ENCODE measurements around the gene SLC6A12. TPM values are rescaled to one million over a fixed set of nuclear protein-coding genes. Genes with fewer than 3 reads are reported as not detected.

SLC6A12 gene
- total RNA-seq, result under 1 TPM in 1 of 5 donors, not detected in 4; 0.85 TPM
- total RNA-seq (2013), result not detected
- 0 to 1.6 (median 0.13) reads per million in 29 experiments for total RNA-seq

- Histone ChIP-seq H3K9me3 (no peaks in the 10 kb centered on the region), H3K4me3 (ENCODE audit: control insufficient read depth in 1 of 2, extremely low read depth in 1 of 2, low read length in 1 of 2) (no peak within 1 kb of the TSS), H3K27ac (ENCODE audit: low read length) (no peak within 1 kb of the TSS), H3K4me1 (ENCODE audit: control insufficient read depth in 1 of 2, extremely low read depth in 1 of 2, insufficient read depth in 2 of 2, low read length in 2 of 2) (no peaks in the 10 kb centered on the region), H3K36me3 (ENCODE audit: control insufficient read depth in 2 of 2, extremely low read depth in 1 of 2, insufficient read depth in 1 of 2, low read length in 1 of 2) (no peaks in the 10 kb centered on the region), H3K27me3 (replicated peaks in 1 of 2; ENCODE audit: control insufficient read depth in 2 of 2, extremely low read depth in 1 of 2, insufficient read depth in 2 of 2, low read length in 1 of 2) (peaks cover 0 to 53% of the 10 kb centered on the region in 2 experiments)
- POLR2A ChIA-PET, result no interaction called here
- no peaks in the 10 kb centered on the region for H3K9me3 Mint-ChIP-seq
- CTCF ChIA-PET, result no interaction called here
- no peaks in the 10 kb centered on the region for H3K36me3 Mint-ChIP-seq
- no peak within 1 kb of the TSS for H3K27ac Mint-ChIP-seq
- WGBS (ENCODE audit: insufficient coverage), result 45% methylated on average over 7 of the region's 14 CpGs
- peaks cover 39 to 59% of the 10 kb centered on the region in 2 donors for H3K27me3 Mint-ChIP-seq
- peaks cover 0 to 2% (median 0%) of the 10 kb centered on the region in 3 donors for H3K4me1 Mint-ChIP-seq
- no peak for ATAC-seq (replicated peaks in 1 of 4)
- no peak within 1 kb of the TSS for H3K4me3 Mint-ChIP-seq
- no peak for DNase-seq
These were observed at the start of gene SLC6A12 for GRCh38 chr12:214003-214741. SLC6A12 (minus strand) TSS chr12:214157; CDS start chr12:209986, 4,171 bp downstream.

- H3K4me1 Mint-ChIP-seq, result peaks cover 12 to 19% (median 19%) of the 10 kb centered on the region in 3 donors
- H3K27ac Mint-ChIP-seq, result no peak overlapping the region
- no peak for DNase-seq
- ChIA-PET POLR2A (no interaction called here), CTCF (no interaction called here)
- H3K9me3 Mint-ChIP-seq, result no peaks in the 10 kb centered on the region
- Histone ChIP-seq H3K9me3 (no peaks in the 10 kb centered on the region), H3K4me1 (ENCODE audit: control insufficient read depth in 1 of 2, extremely low read depth in 1 of 2, insufficient read depth in 2 of 2, low read length in 2 of 2) (peaks cover 3 to 4% of the 10 kb centered on the region in 2 experiments), H3K4me3 (ENCODE audit: control insufficient read depth in 1 of 2, extremely low read depth in 1 of 2, low read length in 1 of 2) (no peak overlapping the region), H3K27ac (ENCODE audit: low read length) (no peak overlapping the region), H3K27me3 (replicated peaks in 1 of 2; ENCODE audit: control insufficient read depth in 2 of 2, extremely low read depth in 1 of 2, insufficient read depth in 2 of 2, low read length in 1 of 2) (peaks cover 0 to 5% of the 10 kb centered on the region in 2 experiments), H3K36me3 (ENCODE audit: control insufficient read depth in 2 of 2, extremely low read depth in 1 of 2, insufficient read depth in 1 of 2, low read length in 1 of 2) (no peaks in the 10 kb centered on the region)
- ATAC-seq (replicated peaks in 1 of 4), result no peak
- H3K36me3 Mint-ChIP-seq, result peaks cover 3% of the 10 kb centered on the region
- peaks cover under 1 to 13% of the 10 kb centered on the region in 2 donors for H3K27me3 Mint-ChIP-seq
- no peak overlapping the region for H3K4me3 Mint-ChIP-seq
- 96% methylated on average over 9 of the region's 9 CpGs for WGBS (ENCODE audit: insufficient coverage)
These were observed 49.6 kb upstream of the SLC6A12 start for GRCh38 chr12:263574-263973.

- H3K27me3 ChIP-seq (replicated peaks in 1 of 2; ENCODE audit: control insufficient read depth in 2 of 2, extremely low read depth in 1 of 2, insufficient read depth in 2 of 2, low read length in 1 of 2), result peaks cover 2 to 11% of the 10 kb centered on the region in 2 experiments
- Mint-ChIP-seq H3K27me3 (peaks cover 9 to 21% of the 10 kb centered on the region in 2 donors), H3K27ac (no peak within 1 kb of the TSS), H3K9me3 (no peaks in the 10 kb centered on the region), H3K36me3 (peaks cover 3% of the 10 kb centered on the region), H3K4me3 (no peak within 1 kb of the TSS), H3K4me1 (peaks cover 12 to 19% (median 19%) of the 10 kb centered on the region in 3 donors)
- H3K4me1 ChIP-seq (ENCODE audit: control insufficient read depth in 1 of 2, extremely low read depth in 1 of 2, insufficient read depth in 2 of 2, low read length in 2 of 2), result peaks cover 3 to 4% of the 10 kb centered on the region in 2 experiments
- H3K9me3 ChIP-seq, result no peaks in the 10 kb centered on the region
- no CpG with 5 or more reads among the region's 7 CpGs for WGBS (ENCODE audit: insufficient coverage)
- POLR2A ChIA-PET, result no interaction called here
- no peaks in the 10 kb centered on the region for H3K36me3 ChIP-seq (ENCODE audit: control insufficient read depth in 2 of 2, extremely low read depth in 1 of 2, insufficient read depth in 1 of 2, low read length in 1 of 2)
- CTCF ChIA-PET, result interaction anchor here in 1 of 2 donors (0.6 kb wide), 1 partner anchor 1051 kb away, joined by 3 read pairs; no protein-coding TSS in a partner anchor
- ATAC-seq (replicated peaks in 1 of 4) (no peak), DNase-seq (no peak)
- H3K4me3 ChIP-seq (ENCODE audit: control insufficient read depth in 1 of 2, extremely low read depth in 1 of 2, low read length in 1 of 2), result no peak within 1 kb of the TSS
- no peak within 1 kb of the TSS for H3K27ac ChIP-seq (ENCODE audit: low read length)
These were observed 48.9 kb upstream of the SLC6A12 start, which contains the start of gene SLC6A13 for GRCh38 chr12:262817-263216. SLC6A13 (minus strand) TSS chr12:262836; CDS start chr12:260052, 2,784 bp downstream.

GRCh38 chr12:262113-262512 is 48.2 kb upstream of the SLC6A12 start:
- peaks cover 3 to 4% of the 10 kb centered on the region in 2 experiments for H3K4me1 ChIP-seq (ENCODE audit: control insufficient read depth in 1 of 2, extremely low read depth in 1 of 2, insufficient read depth in 2 of 2, low read length in 2 of 2)
- POLR2A ChIA-PET, result no interaction called here
- H3K27ac Mint-ChIP-seq, result no peak overlapping the region
- no peaks in the 10 kb centered on the region for H3K36me3 ChIP-seq (ENCODE audit: control insufficient read depth in 2 of 2, extremely low read depth in 1 of 2, insufficient read depth in 1 of 2, low read length in 1 of 2)
- no peak overlapping the region for H3K4me3 ChIP-seq (ENCODE audit: control insufficient read depth in 1 of 2, extremely low read depth in 1 of 2, low read length in 1 of 2)
- H3K27me3 ChIP-seq (replicated peaks in 1 of 2; ENCODE audit: control insufficient read depth in 2 of 2, extremely low read depth in 1 of 2, insufficient read depth in 2 of 2, low read length in 1 of 2), result peaks cover 2 to 18% of the 10 kb centered on the region in 2 experiments
- H3K4me1 Mint-ChIP-seq, result peaks cover 12 to 19% (median 19%) of the 10 kb centered on the region in 3 donors
- H3K4me3 Mint-ChIP-seq, result no peak overlapping the region
- no peaks in the 10 kb centered on the region for H3K9me3 ChIP-seq
- ATAC-seq (replicated peaks in 1 of 4), result no peak
- peaks cover 11 to 28% of the 10 kb centered on the region in 2 donors for H3K27me3 Mint-ChIP-seq
- no peak for DNase-seq
- H3K36me3 Mint-ChIP-seq, result peaks cover 3% of the 10 kb centered on the region
- CTCF ChIA-PET, result no interaction called here
- no peak overlapping the region for H3K27ac ChIP-seq (ENCODE audit: low read length)
- H3K9me3 Mint-ChIP-seq, result no peaks in the 10 kb centered on the region

- Histone ChIP-seq H3K36me3 (ENCODE audit: control insufficient read depth in 2 of 2, extremely low read depth in 1 of 2, insufficient read depth in 1 of 2, low read length in 1 of 2) (no peaks in the 10 kb centered on the region), H3K4me3 (ENCODE audit: control insufficient read depth in 1 of 2, extremely low read depth in 1 of 2, low read length in 1 of 2) (no peak overlapping the region), H3K27me3 (replicated peaks in 1 of 2; ENCODE audit: control insufficient read depth in 2 of 2, extremely low read depth in 1 of 2, insufficient read depth in 2 of 2, low read length in 1 of 2) (peaks cover 2 to 42% of the 10 kb centered on the region in 2 experiments), H3K9me3 (no peaks in the 10 kb centered on the region), H3K27ac (ENCODE audit: low read length) (no peak overlapping the region), H3K4me1 (ENCODE audit: control insufficient read depth in 1 of 2, extremely low read depth in 1 of 2, insufficient read depth in 2 of 2, low read length in 2 of 2) (no peaks in the 10 kb centered on the region)
- Mint-ChIP-seq H3K4me1 (no peaks in the 10 kb centered on the region), H3K9me3 (no peaks in the 10 kb centered on the region), H3K27me3 (peaks cover 38 to 60% of the 10 kb centered on the region in 2 donors), H3K4me3 (no peak overlapping the region), H3K36me3 (no peaks in the 10 kb centered on the region), H3K27ac (no peak overlapping the region)
- no peak for ATAC-seq (replicated peaks in 1 of 4)
- ChIA-PET POLR2A (no interaction called here), CTCF (no interaction called here)
- DNase-seq, result no peak
- 56% methylated on average over 6 of the region's 14 CpGs for WGBS (ENCODE audit: insufficient coverage)
These were observed 43.8 kb upstream of the SLC6A12 start for GRCh38 chr12:257521-258321.

- no peak for ATAC-seq (replicated peaks in 1 of 4)
- Mint-ChIP-seq H3K4me3 (no peak overlapping the region), H3K27me3 (peaks cover 38 to 60% of the 10 kb centered on the region in 2 donors), H3K27ac (no peak overlapping the region), H3K4me1 (no peaks in the 10 kb centered on the region), H3K36me3 (no peaks in the 10 kb centered on the region), H3K9me3 (no peaks in the 10 kb centered on the region)
- CTCF ChIA-PET, result no interaction called here
- Histone ChIP-seq H3K36me3 (ENCODE audit: control insufficient read depth in 2 of 2, extremely low read depth in 1 of 2, insufficient read depth in 1 of 2, low read length in 1 of 2) (no peaks in the 10 kb centered on the region), H3K27me3 (replicated peaks in 1 of 2; ENCODE audit: control insufficient read depth in 2 of 2, extremely low read depth in 1 of 2, insufficient read depth in 2 of 2, low read length in 1 of 2) (peaks cover 2 to 42% of the 10 kb centered on the region in 2 experiments), H3K4me1 (ENCODE audit: control insufficient read depth in 1 of 2, extremely low read depth in 1 of 2, insufficient read depth in 2 of 2, low read length in 2 of 2) (no peaks in the 10 kb centered on the region), H3K27ac (ENCODE audit: low read length) (no peak overlapping the region), H3K9me3 (no peaks in the 10 kb centered on the region), H3K4me3 (ENCODE audit: control insufficient read depth in 1 of 2, extremely low read depth in 1 of 2, low read length in 1 of 2) (no peak overlapping the region)
- no peak for DNase-seq
- POLR2A ChIA-PET, result no interaction called here
- WGBS (ENCODE audit: insufficient coverage), result 83% methylated on average over 1 of the region's 3 CpGs
These were observed 43.0 kb upstream of the SLC6A12 start for GRCh38 chr12:256958-257357.
